Colonic mucosa (tissue), 4 donors: Measurements from ENCODE around the gene BRF1. TPM values are rescaled to one million over a fixed set of nuclear protein-coding genes. Genes with fewer than 3 reads are reported as not detected.

Experiments used
- DNase-seq: peaks from one replicate; pipeline ENCODE4 v3.0.0-alpha.2; 2020
- H3K27ac ChIP-seq: fragments of 200-600 bp; one replicate; pipeline ENCODE4 v1.8.0; 2021
- H3K27me3 ChIP-seq: fragments of 200-600 bp; one replicate; pipeline ENCODE4 v1.8.0; 2021
- H3K36me3 ChIP-seq: fragments of 200-600 bp; one replicate; pipeline ENCODE4 v1.8.0; 2021
- H3K4me1 ChIP-seq: fragments of 200-600 bp; one replicate; pipeline ENCODE4 v1.8.0; 2021; ENCODE audit warnings: mild to moderate bottlenecking
- H3K4me3 ChIP-seq: fragments of 200-600 bp; one replicate; pipeline ENCODE4 v1.8.0; 2021
- H3K9ac ChIP-seq, 2 donors: one replicate each; pipeline ENCODE4 v1.7.0; 2013; ENCODE audit warnings: control low read depth in 2 of 2, low read depth in 2 of 2, low read length in 2 of 2
- H3K9me3 ChIP-seq: fragments of 200-600 bp; one replicate; pipeline ENCODE4 v1.8.0; 2021
- CTCF ChIP-seq: fragments of 200-600 bp; IDR thresholded peaks from one replicate; pipeline ENCODE4 v1.8.0; 2022; ENCODE audit warnings: antibody characterized with exemption, mild to moderate bottlenecking
- intact Hi-C: fragments of 100-400 bp; cut with DNase I; formaldehyde crosslinking; loops from one replicate; pipeline ENCODE4 v1.14.1; 2022
- total RNA-seq, 2 donors: library from RNA; stranded (reverse); fragmentation: NEBNext Ultra II Directional in 1 of 2; extraction: Animal tissue kit (Norgen Biotek cat#: 25700) in 1 of 2; gene quantifications; one replicate each; pipeline ENCODE4 v1.2.1, GENCODE V29; 2021
- donor health status: healthy.
- donor health status: DM: no; HTN: no; CAD: no.
- donor health status: DM: no; HTN: no; CAD: no.

BRF1 gene
- total RNA-seq, 2 donors from 2014 or later: 27.2 to 40.6 TPM

DNA sequence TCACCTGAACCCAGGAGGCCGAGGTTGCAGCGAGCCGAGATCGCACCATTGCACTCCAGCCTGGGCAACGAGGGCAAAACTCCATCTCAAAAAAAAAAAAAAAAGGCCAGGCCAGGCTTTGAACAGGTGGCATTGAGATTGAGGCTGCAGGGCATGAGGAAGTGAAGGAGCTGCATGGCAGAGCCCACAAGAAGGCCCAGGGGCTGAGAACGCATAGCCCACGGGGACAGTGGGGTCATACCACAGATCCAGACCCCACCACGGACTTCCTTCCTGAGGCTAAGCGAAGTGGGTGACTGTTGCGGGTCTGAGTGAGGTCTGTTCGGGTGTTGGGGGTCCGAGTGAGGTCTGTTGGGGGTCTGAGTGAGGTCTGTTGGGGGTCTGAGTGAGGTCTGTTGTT, 140.0 kb downstream of the BRF1 start:
- no peak for TF ChIP-seq CTCF
- Histone ChIP-seq H3K4me1 (peaks cover 5% of the 10 kb centered on the region), H3K27me3 (no peaks in the 10 kb centered on the region), H3K4me3 (no peak overlapping the region), H3K9me3 (no peaks in the 10 kb centered on the region), H3K9ac (no peak overlapping the region), H3K36me3 (no peaks in the 10 kb centered on the region), H3K27ac (no peak overlapping the region)
- no peak for DNase-seq
- intact Hi-C loops: no loop called here

GRCh38 chr14:105159344-105159743, 141.5 kb downstream of the BRF1 start:
- H3K4me3 ChIP-seq: no peak overlapping the region
- DNase-seq: no peak
- H3K4me1 ChIP-seq: no peaks in the 10 kb centered on the region
- H3K27ac ChIP-seq: no peak overlapping the region
- TF ChIP-seq CTCF: no peak
- intact Hi-C loops: no loop called here
- H3K27me3 ChIP-seq: no peaks in the 10 kb centered on the region
- no peaks in the 10 kb centered on the region for H3K36me3 ChIP-seq
- H3K9ac ChIP-seq: no peak overlapping the region
- H3K9me3 ChIP-seq: no peaks in the 10 kb centered on the region

Other genes with a start within 250 kb of the BRF1 start
- 1 to 10 TPM; 1.0 TPM for gene GPR132, start 235.6 kb downstream of the BRF1 start, total RNA-seq
- gene JAG2, start 132.2 kb downstream of the BRF1 start, total RNA-seq: 10 to 100 TPM in 1 of 2 donors, 1 to 10 TPM in 1; 8.2 to 11.0 TPM
- 10 to 100 TPM; 40.8 to 46.0 TPM for gene NUDT14, start 119.7 kb downstream of the BRF1 start, total RNA-seq
- 10 to 100 TPM; 56.9 to 66.0 TPM for gene BTBD6, start 52.5 kb downstream of the BRF1 start, total RNA-seq
- gene PACS2, start 13.7 kb upstream of the BRF1 start, total RNA-seq: 10 to 100 TPM; 44.1 to 82.5 TPM
- 1 to 10 TPM; 1.4 to 2.4 TPM for gene TEX22, start 97.5 kb upstream of the BRF1 start, total RNA-seq
- 10 to 100 TPM; 47.0 to 90.2 TPM for gene MTA1, start 118.8 kb upstream of the BRF1 start, total RNA-seq
- 10 to 100 TPM; 11.3 to 20.3 TPM for gene CRIP2, start 173.8 kb upstream of the BRF1 start, total RNA-seq
- 100 to 1,000 TPM in 1 of 2 donors, 10 to 100 TPM in 1; 97.1 to 220 TPM for gene CRIP1, start 185.9 kb upstream of the BRF1 start, total RNA-seq
- gene TEDC1, start 190.2 kb upstream of the BRF1 start, total RNA-seq: 10 to 100 TPM; 15.0 to 55.7 TPM
- gene TMEM121, start 225.6 kb upstream of the BRF1 start, total RNA-seq: under 1 TPM; 0.82 TPM